HG03064 (cell line): ENCODE results near the gene MLX.
"Not testable (repeated sequence)": the region's sequence is repeated elsewhere in the genome, so short reads cannot be mapped to it uniquely, and the experiment has no call there.

ENCODE experiments used
- ATAC-seq: cut with Tn5 transposase; IDR thresholded peaks from one replicate; pipeline ENCODE4 v1.9.1; 2021; ENCODE audit warnings: low read depth; ENCODE audit not compliant: unreplicated experiment

MLX gene

DNA sequence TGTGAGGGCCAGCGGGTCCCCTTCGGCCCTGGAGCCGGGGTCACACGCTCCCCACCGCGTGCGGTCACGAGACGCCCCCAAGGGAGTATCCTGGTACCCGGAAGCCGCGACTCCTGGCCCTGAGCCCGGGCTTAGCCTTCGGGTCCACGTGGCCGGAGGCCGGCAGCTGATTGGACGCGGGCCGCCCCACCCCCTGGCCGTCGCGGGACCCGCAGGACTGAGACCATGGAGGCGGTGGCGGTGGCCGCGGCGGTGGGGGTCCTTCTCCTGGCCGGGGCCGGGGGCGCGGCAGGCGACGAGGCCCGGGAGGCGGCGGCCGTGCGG is 30.9 kb upstream of the MLX start, which contains the start of gene NAGLU:
TSS of gene NAGLU (plus strand) at position 194 of the 324 bp plus-strand sequence. CDS start at position 226, 32 bp downstream.
- peak; percentile 63 for ATAC-seq

DNA sequence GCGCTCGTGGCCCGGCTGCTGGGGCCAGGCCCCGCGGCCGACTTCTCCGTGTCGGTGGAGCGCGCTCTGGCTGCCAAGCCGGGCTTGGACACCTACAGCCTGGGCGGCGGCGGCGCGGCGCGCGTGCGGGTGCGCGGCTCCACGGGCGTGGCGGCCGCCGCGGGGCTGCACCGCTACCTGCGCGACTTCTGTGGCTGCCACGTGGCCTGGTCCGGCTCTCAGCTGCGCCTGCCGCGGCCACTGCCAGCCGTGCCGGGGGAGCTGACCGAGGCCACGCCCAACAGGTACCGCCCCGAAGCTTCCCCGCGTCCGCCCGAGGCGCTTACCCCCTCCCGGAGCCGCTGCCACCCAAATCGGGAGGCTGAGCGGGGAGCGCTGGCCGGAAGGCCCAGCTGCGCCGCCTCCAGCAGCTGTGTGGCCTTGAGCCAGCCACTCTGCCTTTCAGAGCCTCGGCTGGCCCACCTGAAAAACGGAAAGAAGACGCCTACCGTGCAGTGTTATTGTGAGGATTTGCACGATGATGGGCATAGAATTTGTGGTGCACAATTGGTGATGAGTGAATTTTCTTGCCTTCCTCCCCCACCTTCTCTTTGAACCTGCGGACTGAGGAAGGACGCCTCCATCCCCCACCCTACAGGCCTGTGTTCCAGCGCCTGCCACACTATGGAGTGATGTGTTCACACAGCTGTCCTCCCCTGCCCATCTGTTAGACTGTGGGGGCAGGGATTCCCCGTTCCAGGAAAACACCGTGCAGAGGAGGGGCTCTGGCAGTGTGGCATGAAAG is 30.3 kb upstream of the MLX start:
- peak; percentile 63 for ATAC-seq

DNA sequence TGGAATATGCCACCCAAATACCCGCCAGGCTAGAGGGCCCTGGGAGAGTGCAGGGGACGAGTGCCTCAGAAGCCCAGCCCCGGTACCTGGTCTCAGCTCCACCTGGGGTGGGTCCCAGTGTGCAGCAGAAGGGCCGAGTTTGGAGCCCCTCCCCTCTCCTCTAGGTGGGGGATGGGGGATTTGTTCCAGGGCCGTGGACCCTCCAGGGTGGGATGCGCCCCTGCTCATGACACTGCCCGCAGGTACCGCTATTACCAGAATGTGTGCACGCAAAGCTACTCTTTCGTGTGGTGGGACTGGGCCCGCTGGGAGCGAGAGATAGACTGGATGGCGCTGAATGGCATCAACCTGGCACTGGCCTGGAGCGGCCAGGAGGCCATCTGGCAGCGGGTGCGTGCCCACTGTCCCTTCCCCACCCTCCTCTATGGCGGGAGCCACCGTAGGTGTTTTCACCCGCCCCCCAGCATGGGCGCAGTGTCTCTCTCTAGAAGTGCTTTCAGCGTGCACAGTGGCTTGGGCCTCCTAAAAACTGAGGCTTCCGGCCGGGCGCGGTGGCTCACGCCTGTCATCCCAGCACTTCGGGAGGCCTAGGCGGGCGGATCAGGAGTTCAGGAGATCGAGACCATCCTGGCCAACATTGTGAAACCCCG is 29.6 kb upstream of the MLX start:
- no peak for ATAC-seq

DNA sequence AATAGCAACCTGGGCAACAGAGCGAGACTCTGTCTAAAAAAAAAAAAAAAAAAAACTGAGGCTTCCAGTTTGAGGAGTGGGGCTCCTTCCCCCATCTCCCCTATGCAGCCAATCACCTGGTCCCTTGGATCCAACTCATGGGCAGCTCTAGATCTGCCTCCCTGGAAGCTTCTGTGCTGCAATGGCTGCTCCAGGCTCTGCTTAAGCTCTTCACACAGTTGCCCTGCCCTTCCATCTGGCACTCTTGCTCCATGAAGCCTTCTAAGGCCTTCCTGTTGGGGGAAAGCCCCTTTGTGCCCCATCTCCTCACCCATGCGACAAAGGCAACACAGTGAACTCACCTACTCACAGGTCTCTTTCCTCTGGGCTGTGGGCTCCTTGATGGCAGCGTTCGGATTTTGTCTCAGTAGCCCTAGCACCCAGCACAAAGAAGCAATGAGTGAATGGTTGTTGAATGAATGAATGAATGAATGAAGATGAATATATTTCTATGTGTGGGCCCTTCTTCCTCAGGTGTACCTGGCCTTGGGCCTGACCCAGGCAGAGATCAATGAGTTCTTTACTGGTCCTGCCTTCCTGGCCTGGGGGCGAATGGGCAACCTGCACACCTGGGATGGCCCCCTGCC is 29.0 kb upstream of the MLX start:
- no peak for ATAC-seq

DNA sequence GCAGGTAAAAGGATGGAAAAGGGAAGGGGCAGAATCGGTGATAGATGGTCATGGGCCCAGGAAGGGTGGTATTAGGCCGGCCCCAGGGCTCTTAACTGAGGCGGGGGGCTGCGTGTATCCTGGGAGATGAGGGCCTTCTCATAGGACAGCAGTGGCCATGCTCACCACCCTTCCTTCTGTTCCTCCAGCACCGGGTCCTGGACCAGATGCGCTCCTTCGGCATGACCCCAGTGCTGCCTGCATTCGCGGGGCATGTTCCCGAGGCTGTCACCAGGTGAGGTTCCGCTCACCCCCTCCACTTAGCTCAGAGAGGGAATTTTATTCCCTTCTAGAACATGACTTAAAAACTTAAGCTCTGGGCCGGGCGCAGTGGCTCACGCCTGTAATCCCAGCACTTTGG is 28.4 kb upstream of the MLX start:
- no peak for ATAC-seq

DNA sequence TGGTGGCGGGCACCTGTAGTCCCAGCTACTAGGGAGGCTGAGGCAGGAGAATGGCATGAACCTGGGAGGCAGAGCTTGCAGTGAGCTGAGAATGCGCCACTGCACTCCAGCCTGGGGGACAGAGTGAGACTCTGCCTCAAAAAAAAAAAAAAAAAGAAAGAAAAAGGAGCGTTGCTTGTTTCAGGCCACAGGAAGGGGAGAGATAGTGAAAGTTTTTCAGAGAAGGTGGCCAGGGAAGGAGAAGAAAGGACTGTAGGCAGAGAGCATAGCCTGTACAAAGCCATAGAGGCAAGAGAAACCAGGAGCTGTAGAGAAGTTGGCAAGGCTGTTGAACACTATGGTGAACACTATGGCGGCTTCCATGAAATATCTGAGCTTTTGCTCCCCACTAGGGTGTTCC is 26.3 kb upstream of the MLX start:
- not testable (repeated sequence) for ATAC-seq

DNA sequence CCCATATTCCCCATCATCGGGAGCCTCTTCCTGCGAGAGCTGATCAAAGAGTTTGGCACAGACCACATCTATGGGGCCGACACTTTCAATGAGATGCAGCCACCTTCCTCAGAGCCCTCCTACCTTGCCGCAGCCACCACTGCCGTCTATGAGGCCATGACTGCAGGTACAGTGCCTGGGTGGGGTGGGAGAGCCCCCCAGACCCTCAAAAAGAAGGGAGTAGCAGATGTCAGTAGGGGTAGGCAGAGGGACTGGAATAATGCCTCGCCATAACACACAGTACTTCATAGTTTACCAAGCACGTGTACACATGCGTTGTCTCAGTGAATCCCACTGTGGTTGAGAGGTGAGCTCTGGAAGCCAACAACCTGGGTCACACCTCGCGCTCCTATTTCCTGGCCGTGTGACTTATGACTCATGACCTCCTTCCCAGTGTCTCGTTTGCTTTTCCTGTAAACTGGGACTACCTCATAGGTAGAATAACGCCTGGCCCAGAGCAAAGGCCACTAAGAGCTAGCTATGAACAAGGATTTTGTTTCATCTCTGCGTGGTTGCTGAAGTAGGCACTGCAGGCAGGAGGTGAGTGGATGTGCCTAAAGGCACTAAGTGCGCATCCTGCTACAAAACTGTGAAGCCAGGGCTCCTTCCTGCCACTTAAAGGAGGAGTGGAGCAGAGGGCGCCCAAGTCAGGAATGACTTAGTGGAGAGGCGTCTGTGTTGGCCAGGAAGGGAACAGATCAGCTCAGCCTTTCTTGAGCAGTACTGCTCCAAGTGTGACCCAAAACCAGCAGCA is 25.7 kb upstream of the MLX start:
- no peak for ATAC-seq

DNA sequence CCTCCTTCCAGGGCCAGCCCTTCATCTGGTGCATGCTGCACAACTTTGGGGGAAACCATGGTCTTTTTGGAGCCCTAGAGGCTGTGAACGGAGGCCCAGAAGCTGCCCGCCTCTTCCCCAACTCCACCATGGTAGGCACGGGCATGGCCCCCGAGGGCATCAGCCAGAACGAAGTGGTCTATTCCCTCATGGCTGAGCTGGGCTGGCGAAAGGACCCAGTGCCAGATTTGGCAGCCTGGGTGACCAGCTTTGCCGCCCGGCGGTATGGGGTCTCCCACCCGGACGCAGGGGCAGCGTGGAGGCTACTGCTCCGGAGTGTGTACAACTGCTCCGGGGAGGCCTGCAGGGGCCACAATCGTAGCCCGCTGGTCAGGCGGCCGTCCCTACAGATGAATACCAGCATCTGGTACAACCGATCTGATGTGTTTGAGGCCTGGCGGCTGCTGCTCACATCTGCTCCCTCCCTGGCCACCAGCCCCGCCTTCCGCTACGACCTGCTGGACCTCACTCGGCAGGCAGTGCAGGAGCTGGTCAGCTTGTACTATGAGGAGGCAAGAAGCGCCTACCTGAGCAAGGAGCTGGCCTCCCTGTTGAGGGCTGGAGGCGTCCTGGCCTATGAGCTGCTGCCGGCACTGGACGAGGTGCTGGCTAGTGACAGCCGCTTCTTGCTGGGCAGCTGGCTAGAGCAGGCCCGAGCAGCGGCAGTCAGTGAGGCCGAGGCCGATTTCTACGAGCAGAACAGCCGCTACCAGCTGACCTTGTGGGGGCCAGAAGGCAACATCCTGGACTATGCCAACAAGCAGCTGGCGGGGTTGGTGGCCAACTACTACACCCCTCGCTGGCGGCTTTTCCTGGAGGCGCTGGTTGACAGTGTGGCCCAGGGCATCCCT is 23.5 kb upstream of the MLX start:
- no peak for ATAC-seq

DNA sequence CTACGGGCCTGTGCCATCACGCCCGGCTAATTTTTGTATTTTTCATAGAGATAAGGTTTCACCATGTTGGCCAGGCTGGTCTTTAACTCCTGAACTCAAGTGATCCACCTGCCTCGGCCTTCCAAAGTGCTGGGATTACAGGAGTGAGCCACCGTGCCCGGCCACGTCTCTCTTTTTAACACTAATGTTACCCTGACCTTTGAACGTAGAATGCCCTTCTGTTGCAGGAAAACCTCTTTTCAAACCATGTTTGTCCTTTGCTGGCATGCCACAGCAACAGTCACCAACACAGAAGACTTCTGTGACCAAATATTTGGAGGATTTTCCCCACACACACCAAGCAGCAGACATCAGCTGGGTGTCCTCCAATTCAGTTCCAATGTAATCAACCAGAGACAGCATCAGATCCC is 22.0 kb upstream of the MLX start:
- no peak for ATAC-seq

DNA sequence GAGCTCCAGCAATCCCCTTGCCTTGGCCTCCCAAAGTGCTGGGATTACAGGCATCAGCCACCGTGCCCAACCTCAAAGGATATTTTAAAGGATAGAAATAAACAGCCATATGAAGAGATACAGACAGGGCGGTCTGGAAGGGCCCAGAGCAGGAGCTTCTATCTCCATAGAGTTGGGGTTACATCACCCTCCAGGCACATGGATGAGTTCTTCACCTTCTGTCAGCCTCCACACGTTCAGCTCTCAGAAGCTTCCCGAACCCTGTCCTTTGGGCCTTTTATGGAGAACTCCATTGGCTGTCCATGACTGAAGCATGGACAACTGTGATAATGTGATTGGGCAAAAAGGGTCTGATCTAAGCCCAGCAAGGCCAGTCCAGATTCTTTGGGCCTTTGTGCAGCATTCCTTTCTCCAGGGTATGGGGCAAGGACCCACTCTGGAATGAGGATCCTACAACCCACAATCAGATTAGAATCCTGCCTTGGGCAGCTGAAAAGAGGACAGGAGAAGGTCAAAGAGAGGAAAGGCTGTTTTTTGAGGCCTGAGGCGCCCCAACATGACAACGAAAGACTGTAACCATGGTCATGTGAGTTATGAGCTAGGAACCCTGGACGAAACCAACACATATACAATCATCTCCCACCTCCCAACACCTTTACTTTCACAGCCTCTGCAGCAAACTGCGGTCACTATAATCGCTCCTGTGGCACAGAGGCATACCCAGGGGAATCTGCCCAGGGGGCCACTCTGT is 21.0 kb upstream of the MLX start:
- ATAC-seq: not testable (repeated sequence)

DNA sequence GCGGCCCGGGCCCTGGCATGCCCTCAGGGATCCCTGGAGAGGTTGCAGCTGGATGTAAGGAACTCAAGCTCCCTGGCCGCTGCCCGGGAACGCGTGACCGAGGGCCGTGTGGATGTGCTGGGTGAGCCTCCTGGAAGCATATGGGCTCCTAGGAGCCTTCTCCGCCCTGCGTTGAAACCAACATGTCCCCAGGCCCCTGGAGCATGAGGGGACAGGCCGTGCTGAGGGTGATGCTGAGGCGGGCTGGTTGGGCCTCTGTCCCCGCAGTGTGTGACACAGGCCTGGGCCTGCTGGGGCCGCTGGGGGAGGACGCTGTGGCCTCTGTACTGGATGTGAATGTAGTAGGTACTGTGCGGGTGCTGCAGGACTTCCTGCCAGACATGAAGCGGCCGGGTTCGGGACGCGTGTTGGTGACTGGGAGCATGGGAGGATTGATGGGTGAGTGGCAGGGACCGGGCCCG is 19.9 kb upstream of the MLX start:
- no peak for ATAC-seq

DNA sequence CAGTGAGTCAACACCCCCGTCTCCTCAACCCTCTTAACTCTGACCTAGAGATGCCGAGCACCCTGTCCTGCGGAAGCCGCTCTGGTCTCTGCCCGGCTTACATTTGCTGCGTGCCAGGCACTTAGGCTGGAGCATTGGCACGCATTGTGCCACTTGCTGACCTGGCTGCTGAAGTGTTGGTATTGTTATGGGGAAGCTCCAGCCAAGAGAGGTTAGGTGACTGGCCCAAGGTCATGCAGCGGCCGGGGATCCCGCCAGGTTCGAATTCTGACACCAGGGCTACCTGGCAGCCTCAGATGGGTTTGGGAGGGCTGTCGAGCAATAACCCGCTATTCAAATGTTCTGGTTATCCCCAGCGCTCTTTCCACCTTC is 19.2 kb upstream of the MLX start:
- no peak for ATAC-seq

DNA sequence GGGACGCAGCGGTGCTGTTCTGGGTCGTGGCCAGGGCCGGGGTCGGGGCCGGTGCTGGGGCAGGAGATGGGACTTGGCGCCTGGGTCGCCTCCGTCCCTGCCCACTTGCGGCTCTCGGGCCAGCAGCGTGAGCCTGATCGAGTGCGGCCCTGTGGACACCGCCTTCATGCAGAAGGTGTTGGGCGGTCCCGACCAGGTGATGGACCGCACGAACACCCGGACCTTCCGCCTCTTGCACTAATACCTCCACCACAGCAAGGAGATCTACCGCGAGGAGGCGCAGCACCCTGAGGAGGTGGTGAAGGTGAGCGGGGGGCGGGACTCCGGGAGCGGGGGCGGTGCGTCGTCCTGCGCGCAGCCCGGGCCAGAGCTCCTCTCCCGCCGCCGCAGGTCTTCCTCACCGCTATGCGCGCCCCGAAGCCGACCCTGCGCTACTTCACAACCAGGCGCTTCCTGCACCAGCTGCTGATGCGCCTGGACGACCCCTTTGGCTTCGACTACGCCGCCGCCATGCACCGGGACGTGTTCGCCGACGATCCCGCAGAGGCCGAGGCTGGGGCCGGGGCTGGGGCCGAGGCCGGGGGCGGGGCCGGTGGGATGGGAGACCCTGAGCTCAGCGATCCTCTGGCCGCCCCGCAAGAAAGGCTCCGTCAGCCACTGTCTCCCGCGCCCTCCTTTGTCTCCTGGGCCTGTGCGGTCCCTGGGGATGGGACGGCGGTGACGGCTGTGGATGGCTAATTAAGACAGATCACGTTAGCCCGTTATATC is 18.6 kb upstream of the MLX start:
- no peak for ATAC-seq

DNA sequence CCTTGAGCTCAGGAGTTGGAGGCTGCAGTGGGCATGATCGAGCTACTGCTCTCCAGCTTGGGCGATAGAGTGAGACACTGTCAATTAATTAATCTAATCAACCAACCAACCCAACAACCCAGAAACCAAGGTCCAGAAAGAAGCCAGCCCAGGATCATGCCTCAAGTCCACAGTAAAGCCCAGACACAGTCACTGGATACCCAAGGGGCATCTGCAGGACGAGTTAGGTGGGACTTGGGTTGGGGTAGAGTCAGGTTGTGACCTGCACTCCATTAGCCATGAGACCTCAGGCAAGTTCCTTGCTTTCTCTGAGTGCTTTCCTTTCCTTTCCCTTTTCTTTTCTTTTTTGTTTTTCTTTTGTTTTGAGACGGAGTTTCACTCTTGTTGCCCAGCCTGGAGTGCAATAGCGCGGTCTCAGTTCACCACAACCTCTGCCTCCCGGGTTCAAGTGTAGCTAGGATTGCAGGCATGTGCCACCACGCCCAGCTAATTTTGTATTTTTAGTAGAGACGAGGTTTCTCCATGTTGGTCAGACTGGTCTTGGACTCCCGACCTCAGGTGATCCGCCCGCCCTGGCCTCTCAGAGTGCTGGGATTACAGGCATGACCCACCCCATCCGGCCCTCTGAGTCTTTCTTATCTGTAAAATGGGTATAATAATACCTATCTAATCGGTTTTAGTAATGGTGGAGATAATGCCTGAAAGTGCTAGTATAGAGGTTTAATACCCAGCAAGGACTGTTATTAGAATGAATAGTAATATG is 17.7 kb upstream of the MLX start:
- no peak for ATAC-seq

DNA sequence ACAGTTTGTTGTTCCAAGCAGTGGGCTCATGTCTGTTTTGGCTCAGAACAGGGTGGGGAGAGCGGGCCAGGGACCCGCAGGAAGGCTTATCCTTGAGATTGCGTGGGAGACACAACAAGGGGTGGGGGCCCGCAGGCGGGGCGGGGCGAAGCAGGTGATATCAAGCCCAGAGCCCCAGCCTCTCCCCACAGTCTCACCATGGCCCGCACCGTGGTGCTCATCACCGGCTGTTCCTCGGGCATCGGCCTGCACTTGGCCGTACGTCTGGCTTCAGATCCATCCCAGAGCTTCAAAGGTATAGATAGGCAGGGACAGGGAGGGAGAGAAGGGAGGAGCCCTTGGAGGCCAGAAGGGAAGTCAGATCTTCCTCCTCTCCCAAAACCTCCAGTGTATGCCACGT is 14.2 kb upstream of the MLX start, which contains the start of gene HSD17B1:
TSS of gene HSD17B1 (plus strand) at position 188 of the 400 bp plus-strand sequence. CDS start at position 199, 11 bp downstream.
- ATAC-seq: not testable (repeated sequence)

DNA sequence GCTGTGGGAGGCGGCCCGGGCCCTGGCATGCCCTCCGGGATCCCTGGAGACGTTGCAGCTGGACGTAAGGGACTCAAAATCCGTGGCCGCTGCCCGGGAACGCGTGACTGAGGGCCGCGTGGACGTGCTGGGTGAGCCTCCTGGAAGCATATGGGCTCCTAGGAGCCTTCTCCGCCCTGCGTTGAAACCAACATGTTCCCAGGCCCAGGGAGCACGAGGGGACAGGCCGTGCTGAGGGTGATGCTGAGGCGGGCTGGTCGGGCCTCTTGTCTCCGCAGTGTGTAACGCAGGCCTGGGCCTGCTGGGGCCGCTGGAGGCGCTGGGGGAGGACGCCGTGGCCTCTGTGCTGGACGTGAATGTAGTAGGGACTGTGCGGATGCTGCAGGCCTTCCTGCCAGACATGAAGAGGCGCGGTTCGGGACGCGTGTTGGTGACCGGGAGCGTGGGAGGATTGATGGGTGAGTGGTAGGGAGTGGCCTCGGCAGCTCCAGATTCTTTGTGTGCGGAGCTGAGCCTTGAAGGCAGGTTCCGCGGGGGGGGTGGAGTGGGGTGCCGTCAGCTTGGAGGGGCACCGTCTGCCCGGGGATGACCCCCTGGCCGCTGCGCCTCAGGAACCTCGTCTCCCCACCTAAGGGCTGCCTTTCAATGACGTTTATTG is 13.6 kb upstream of the MLX start:
- ATAC-seq: no peak

DNA sequence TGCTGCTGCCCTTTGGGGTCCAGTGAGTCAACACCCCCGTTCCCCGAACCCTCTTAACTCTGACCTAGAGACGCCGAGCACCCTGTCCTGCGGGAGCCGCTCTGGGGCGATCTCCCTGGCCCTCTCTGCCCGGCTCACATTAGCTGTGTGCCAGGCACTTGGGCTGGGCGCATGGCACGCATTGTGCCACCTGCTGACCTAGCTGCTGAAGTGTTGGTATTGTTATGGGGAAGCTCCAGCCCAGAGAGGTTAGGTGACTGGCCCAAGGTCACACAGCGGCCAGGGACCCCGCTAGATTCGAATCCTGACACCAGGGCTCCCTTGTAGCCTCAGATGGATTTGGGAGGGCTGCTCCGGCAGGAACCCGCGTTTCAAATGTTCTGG is 13.0 kb upstream of the MLX start:
- ATAC-seq: no peak
